GM12891 (cell line): ENCODE measurements around the gene MGAT3.

ENCODE experiments used
- POLR2A ChIP-seq: IDR thresholded peaks from 2 replicates; pipeline ENCODE4 v1.6.1; 2011; ENCODE audit warnings: low read depth, low read length, control low read depth
- POLR2AphosphoS5 ChIP-seq: IDR thresholded peaks from 2 replicates; pipeline ENCODE4 v1.6.1; 2011; ENCODE audit warnings: low read depth, low read length, control low read depth
- POU2F2 ChIP-seq: IDR thresholded peaks from 2 replicates; pipeline ENCODE4 v1.6.1; 2011; ENCODE audit warnings: low read depth, mild to moderate bottlenecking, control low read depth, low read length, moderate library complexity
- SPI1 ChIP-seq: IDR thresholded peaks from 2 replicates; pipeline ENCODE4 v1.6.1; 2011; ENCODE audit warnings: low read depth, low read length, control low read depth
- TAF1 ChIP-seq: IDR thresholded peaks from 2 replicates; pipeline ENCODE4 v1.6.1; 2011; ENCODE audit warnings: low read depth, low read length, control low read depth

DNA sequence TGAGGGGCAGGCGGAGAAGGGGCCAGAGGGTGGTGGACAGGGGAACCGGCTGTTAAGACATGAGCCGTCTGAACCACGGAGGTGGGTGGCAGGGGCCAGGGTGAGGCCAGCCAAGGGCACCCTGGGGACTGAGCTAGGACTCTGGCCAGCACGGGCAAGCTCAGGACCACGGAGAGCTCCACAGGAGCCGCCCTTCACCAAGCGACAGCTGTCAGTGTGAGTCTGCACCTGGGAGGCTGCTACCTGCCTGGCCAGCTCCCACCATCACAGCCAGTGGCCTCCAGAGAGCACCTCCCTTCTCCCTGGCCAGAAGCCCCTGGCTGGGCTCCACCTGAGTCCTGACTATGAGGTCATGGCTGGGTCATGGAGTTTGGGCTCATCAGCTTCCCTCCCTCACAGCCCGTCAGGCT lies 21.6 kb downstream of the MGAT3 start:
- TF ChIP-seq POLR2A (no peak), POLR2AphosphoS5 (no peak), TAF1 (no peak), POU2F2 (no peak), SPI1 (no peak)
